Activated B cell treated with CpG ODN at 0.5 μM for 24 hours (primary cell): ENCODE measurements around the gene TCFL5. TPM values are rescaled to one million over a fixed set of nuclear protein-coding genes. Genes with fewer than 3 reads are reported as not detected.
A peak's percentile ranks its signal among the peaks of the same experiment; 100 is the strongest.

Experiments used
- ATAC-seq: fragments of 200-7000 bp; cut with Tn5 transposase; one replicate; pipeline ENCODE4 v1.10.0; 2021; ENCODE audit warnings: low read depth, mild to moderate bottlenecking, moderate library complexity
- CTCF ChIA-PET: fragments of 350-600 bp; sonication (Branson Sonifier 250); formaldehyde crosslinking; loops from one replicate; lab custom pipeline; 2021; ENCODE audit warnings: antibody characterized with exemption; lab: Charles Lee
- POLR2A ChIA-PET: fragments of 350-600 bp; sonication (Branson Sonifier 250); formaldehyde crosslinking; loops from one replicate; lab custom pipeline; 2021; ENCODE audit warnings: antibody characterized with exemption; lab: Charles Lee
- DNase-seq: peaks from one replicate; pipeline ENCODE4 v3.0.0; 2022
- H3K27ac Mint-ChIP-seq: one replicate; pipeline ENCODE4 v1.8.0; 2020; ENCODE audit warnings: mixed read lengths
- H3K27me3 Mint-ChIP-seq: one replicate; pipeline ENCODE4 v1.8.0; 2021; ENCODE audit warnings: mixed read lengths
- H3K36me3 Mint-ChIP-seq: one replicate; pipeline ENCODE4 v1.8.0; 2021; ENCODE audit warnings: low read depth, mixed read lengths
- H3K4me1 Mint-ChIP-seq: one replicate; pipeline ENCODE4 v1.8.0; 2021; ENCODE audit warnings: mixed read lengths
- H3K4me3 Mint-ChIP-seq: one replicate; pipeline ENCODE4 v1.8.0; 2020; ENCODE audit warnings: mild to moderate bottlenecking, mixed read lengths
- H3K9me3 Mint-ChIP-seq: one replicate; pipeline ENCODE4 v1.8.0; 2020; ENCODE audit warnings: mixed read lengths
- intact Hi-C: fragments of 100-400 bp; cut with micrococcal nuclease; formaldehyde crosslinking; loops from one replicate; pipeline ENCODE4 v1.15.1; 2024
- total RNA-seq: library from RNA; stranded (reverse); gene quantifications from 2 replicates; pipeline ENCODE4 v1.2.3, GENCODE V29; 2022
- TF ChIP-seq, protein P1 (sequence below): fragments of 200-600 bp; IDR thresholded peaks from one replicate; pipeline ENCODE4 v1.8.0; 2022; ENCODE audit warnings: antibody characterized with exemption, mild to moderate bottlenecking

Gene TCFL5
- total RNA-seq, 1 donor from 2014 or later: 54.5 TPM

DNA sequence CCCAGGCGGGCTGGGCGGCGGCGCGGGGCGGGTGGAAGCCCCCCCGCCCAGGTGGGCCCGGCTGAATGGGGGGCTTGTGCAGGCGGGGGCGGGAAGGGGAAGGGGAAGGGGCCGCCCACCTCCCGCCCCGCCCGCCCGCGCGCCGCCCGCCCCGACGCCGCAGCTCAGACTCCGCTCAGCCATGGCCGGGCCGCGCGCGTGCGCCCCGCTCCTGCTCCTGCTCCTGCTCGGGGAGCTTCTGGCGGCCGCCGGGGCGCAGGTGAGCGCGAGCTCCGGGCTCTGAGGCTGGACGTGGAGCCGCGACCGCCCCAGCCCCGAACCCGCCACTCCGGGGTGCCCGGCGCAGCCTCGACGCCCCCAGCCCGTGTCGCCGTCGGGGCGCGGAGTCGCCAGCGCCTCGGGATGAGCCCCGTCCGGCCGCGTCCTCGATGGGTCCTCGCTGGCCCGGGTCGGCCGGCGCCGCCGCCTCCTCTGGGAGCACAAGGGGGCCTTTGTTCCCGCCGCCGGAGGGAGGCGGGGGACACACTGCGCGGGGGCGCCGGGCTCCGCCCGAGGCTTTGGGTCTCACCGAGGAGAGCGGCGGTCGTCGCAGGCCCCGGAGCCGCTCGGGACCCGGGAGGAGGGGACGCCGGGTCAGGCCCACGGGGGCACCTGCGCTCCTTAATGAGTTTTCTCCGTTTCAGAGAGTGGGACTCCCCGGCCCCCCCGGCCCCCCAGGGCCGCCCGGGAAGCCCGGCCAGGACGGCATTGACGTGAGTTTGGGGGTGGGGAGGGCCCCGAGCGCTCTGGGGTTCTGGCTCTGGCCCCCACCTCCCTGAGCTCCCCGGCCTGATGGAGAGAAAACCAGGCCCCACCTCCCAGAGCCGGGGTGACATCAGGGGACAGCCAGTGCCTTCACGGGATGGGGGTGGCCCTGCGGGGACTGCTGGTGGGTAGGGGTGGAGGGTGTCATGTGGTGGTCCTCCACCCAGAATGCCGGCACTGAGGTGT lies 44.4 kb downstream of the TCFL5 start, which contains the start of gene COL9A3:
TSS of gene COL9A3 (plus strand) at position 167 of the 990 bp plus-strand sequence. CDS start at position 182, 15 bp downstream.
- POLR2A ChIA-PET: interaction anchor here (0.7 to 1.7 kb wide), 4 partner anchors 9 to 166 kb away, joined by 4 to 9 read pairs (median 4); no protein-coding TSS in a partner anchor
- CTCF ChIA-PET: no interaction called here

DNA sequence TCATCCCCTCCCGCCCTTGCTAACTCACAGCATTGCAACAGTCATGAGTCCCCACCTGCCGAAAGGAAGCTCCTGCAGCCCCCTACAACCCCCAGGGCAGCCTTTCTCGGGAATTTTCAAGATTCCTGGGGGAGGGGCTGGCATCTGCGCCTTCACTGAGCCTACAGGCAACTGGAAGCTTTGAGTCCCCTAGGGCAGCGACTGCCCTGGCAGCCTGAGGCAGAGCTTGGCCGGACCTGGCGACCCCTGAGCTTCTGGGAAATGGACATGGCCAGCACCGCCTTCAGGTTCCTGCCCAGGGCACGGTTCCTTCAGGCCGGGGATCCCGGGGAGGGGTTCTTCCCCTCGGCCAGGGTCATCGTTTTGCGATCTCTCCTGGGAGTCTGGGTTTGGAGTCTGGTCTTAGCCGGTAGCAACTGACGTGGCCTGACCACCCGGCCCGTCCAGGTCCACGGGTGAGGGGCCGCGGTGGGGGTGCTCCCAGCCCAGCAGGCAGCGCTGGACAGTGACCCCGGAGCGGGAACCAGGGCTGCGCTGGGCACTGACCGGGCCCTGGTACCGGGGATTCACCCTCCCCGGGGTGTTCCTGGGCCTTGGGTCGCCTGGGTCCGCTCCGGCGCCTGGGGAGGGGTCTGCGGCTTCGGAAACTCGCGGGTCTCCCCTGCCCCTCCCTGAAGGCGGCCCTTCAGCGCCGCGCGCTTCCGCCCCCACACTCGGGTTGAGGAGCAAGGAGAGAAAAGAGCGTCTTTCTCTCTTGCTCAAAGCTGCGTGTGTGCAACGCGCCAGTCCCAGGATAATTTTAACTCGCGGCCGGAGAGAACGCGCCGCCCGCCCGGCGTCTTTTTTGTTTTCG lies 45.4 kb downstream of the TCFL5 start:
- ATAC-seq: peak; percentile 26
- H3K27ac Mint-ChIP-seq: no peak overlapping the region
- intact Hi-C loops: no loop called here
- no peak for DNase-seq
- H3K4me3 Mint-ChIP-seq: peak overlapping the region; percentile 64
- H3K36me3 Mint-ChIP-seq: peaks cover 13% of the 10 kb centered on the region
- POLR2A ChIA-PET: interaction anchor here (0.7 to 1.7 kb wide), 4 partner anchors 9 to 165 kb away, joined by 4 to 9 read pairs (median 4); no protein-coding TSS in a partner anchor
- CTCF ChIA-PET: no interaction called here
- TF ChIP-seq, protein P1, sequence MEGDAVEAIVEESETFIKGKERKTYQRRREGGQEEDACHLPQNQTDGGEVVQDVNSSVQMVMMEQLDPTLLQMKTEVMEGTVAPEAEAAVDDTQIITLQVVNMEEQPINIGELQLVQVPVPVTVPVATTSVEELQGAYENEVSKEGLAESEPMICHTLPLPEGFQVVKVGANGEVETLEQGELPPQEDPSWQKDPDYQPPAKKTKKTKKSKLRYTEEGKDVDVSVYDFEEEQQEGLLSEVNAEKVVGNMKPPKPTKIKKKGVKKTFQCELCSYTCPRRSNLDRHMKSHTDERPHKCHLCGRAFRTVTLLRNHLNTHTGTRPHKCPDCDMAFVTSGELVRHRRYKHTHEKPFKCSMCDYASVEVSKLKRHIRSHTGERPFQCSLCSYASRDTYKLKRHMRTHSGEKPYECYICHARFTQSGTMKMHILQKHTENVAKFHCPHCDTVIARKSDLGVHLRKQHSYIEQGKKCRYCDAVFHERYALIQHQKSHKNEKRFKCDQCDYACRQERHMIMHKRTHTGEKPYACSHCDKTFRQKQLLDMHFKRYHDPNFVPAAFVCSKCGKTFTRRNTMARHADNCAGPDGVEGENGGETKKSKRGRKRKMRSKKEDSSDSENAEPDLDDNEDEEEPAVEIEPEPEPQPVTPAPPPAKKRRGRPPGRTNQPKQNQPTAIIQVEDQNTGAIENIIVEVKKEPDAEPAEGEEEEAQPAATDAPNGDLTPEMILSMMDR: no peak
- peaks cover 23% of the 10 kb centered on the region for H3K27me3 Mint-ChIP-seq
- H3K9me3 Mint-ChIP-seq: no peaks in the 10 kb centered on the region
- peaks cover 16% of the 10 kb centered on the region for H3K4me1 Mint-ChIP-seq

More for the DNA sequence above, 44.4 kb downstream of the TCFL5 start, which contains the start of gene COL9A3:
- ATAC-seq (peak; percentile 45), DNase-seq (no peak)
- H3K9me3 Mint-ChIP-seq: no peaks in the 10 kb centered on the region
- peaks cover 23% of the 10 kb centered on the region for H3K27me3 Mint-ChIP-seq
- TF ChIP-seq, protein P1: no peak
- H3K4me1 Mint-ChIP-seq: peaks cover 16% of the 10 kb centered on the region
- peaks cover 7% of the 10 kb centered on the region for H3K36me3 Mint-ChIP-seq
- peak within 1 kb of the TSS; percentile 64 for H3K4me3 Mint-ChIP-seq
- intact Hi-C loops: no loop called here
- H3K27ac Mint-ChIP-seq: no peak within 1 kb of the TSS

DNA sequence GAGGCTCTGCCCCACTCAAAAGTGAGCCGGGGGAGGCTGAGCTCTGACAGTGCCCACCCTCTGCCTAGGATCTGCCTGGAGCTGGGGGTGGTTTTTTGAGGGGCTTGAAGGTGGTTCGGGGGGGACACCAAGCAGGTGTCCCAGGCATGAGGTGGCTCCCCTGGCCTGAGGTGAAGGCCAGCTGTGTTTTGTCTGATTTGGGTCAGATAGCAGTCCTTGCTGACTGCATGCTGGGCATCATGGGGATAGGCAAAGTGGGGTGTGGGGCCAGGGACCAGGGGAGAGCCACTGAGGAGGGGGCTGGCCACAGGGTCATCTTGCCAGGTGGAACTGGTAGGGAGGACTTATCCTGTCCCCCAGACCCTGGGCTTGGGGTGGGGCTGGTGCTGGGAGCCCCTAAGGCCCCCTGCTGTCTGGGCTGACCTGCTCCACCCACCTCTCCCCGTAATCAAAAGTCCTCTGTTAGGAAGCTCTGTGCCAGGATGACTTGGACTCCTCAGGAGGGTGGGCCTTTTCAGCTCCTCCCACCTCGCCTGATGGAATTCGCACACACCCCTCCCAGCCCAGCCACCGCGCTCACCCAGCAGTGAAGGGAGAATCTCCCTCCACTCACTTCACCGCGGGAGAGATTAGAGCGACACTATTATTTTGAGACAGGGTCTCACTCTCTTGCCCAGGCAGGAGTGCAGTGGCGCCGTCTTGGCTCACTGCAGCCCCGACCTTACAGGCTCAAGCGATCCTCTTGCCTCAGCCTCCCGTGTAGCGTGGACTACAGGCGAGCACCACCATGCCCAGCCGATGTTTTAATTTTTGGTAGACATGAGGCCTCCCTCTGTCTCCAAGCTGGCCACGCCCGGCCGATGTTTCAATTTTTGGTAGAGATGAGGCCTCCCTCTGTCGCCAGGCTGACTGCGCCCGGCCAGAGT lies 46.3 kb downstream of the TCFL5 start:
- peaks cover 23% of the 10 kb centered on the region for H3K27me3 Mint-ChIP-seq
- H3K27ac Mint-ChIP-seq: peak overlapping the region; percentile 24
- ChIA-PET CTCF (no interaction called here), POLR2A (interaction anchor here (0.9 to 1.7 kb wide), 4 partner anchors 10 to 408 kb away, joined by 3 to 9 read pairs (median 6); partner anchors contain the start of gene CABLES2)
- TF ChIP-seq, protein P1: no peak
- ATAC-seq (no peak), DNase-seq (no peak)
- intact Hi-C loops: no loop called here
- peaks cover 22% of the 10 kb centered on the region for H3K36me3 Mint-ChIP-seq
- H3K4me3 Mint-ChIP-seq: no peak overlapping the region
- no peaks in the 10 kb centered on the region for H3K9me3 Mint-ChIP-seq
- H3K4me1 Mint-ChIP-seq: peaks cover 16% of the 10 kb centered on the region

DNA sequence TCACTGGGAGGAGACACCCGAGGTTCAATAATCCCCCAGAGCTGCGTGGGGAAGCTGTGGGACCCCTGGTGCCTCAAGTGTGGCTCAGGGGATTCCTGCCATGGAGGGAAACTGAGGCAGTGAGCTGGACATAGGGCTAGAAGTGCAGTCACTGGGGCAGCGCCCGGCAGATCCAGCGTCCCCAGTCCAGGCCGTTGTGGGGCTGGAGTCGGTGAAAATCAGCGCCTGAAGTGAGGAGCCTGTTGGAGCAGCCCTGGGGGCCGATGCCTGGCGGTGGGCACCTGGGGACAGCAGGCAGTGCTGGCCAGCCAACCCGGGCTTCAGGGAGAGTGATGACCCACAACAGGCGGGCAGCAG lies 46.9 kb downstream of the TCFL5 start:
- POLR2A ChIA-PET: interaction anchor here (0.9 to 1.6 kb wide), 3 partner anchors 10 to 407 kb away, joined by 3 to 8 read pairs (median 3); partner anchors contain the start of gene CABLES2
- peaks cover 28% of the 10 kb centered on the region for H3K36me3 Mint-ChIP-seq
- H3K4me3 Mint-ChIP-seq: no peak overlapping the region
- peaks cover 20% of the 10 kb centered on the region for H3K27me3 Mint-ChIP-seq
- CTCF ChIA-PET: interaction anchor here (0.6 kb wide), 1 partner anchor 69 kb away, joined by 4 read pairs; no protein-coding TSS in a partner anchor
- intact Hi-C loops: no loop called here
- ATAC-seq: no peak
- no peak for DNase-seq
- H3K9me3 Mint-ChIP-seq: no peaks in the 10 kb centered on the region
- TF ChIP-seq, protein P1: no peak
- H3K27ac Mint-ChIP-seq: no peak overlapping the region
- peaks cover 16% of the 10 kb centered on the region for H3K4me1 Mint-ChIP-seq
